EH (cell line): ENCODE measurements around the gene ADGRG3.
"Not testable (repeated sequence)": the region's sequence is repeated elsewhere in the genome, so short reads cannot be mapped to it uniquely, and the experiment has no call there.

Experiments used
- DNase-seq: peaks from one replicate; pipeline ENCODE4 v3.0.0-alpha.2; 2015; ENCODE audit warnings: low read depth

Gene ADGRG3

DNA sequence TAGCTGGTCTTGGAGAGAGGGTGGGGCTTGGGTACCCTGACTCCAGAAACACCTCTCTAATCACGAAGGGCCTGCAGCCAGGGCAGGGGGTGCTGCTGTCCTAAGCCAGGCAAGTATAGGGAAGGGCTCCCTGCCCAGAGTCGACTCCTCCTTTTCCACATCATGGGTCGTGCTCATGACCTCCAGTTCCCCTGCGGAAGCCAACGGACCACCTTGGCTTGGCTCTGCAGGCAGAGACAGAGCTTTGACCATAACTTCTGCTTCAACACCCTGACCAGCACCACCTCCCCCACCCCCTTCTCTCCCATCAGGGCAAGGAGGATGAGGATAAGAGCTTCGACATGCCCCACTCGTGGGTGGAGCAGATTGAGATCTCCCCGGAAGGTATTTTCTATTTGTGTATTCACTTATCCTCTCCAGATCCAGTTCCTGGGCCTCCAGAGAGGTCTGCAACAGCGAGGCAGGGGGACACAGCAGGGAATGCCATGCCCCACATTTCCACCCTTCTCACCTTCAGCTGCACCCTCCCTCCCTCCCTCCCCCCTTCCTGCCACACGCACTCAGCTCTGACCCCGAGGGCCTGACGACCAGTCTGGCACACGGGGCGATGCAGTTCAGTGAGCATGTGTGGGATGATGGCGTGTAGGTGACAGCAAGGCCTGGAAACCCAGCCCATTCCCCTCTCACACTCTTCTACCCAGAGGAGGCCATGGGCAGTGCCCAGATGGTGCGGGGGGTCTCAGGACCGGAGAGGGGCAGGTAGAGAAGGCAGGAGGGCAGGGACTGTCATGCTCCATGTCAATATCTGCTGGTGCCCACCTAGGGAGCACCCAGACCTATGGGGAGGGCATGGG lies 53.5 kb downstream of the ADGRG3 start:
- no peak for DNase-seq

DNA sequence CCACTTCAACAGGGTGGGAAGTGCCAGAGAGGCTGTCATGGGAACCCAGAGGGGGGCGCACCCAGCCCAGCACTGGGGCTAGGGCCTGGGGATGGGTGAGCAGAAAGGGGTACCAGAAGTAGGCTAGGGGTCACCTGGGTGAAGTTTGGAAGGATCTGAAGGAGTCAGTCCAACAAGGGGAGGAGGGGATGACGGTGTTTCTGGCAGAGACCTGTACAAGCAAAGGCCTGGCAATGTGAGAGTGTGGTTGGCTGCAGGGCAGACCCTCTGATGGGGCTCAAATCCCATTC lies 54.0 kb downstream of the ADGRG3 start:
- DNase-seq = no peak

DNA sequence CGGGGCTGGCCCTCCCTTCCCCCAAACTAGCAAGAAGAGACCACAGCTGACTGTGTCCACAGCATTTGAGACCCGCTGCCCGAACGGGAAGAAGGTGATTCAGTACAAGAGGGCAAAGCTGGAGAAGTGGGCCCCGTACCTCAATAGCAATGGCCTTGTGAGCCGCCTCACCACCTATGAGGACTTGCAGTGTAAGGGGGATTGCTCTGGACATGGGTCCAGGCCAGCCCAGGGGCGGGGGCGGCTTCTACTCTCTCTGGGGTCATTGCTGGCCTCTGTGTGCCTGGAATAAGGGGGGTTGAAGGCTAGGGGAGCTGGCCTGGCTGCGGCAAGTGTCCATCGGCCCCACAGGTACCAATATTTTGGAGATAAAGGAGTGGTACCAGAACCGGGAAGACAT lies 54.5 kb downstream of the ADGRG3 start:
- DNase-seq = no peak

DNA sequence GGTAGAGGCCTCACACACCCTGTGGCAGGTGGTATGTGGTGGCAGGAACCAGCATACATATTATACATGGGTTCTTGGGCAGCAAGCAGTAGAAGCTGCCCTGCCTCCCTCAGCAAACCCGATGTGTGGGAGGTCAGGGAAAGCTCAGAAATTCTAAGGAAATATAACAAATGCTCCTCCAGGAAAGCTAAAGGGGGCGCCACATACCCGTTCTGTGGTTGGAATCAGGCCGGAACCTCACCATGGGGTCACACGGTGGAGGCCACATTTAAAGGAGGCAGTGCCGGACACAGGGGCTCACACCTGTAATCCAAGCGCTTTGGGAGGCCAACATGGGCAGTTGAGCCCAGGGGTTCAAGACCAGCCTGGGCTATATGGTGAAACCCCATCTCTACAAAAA lies 55.1 kb downstream of the ADGRG3 start:
- peak; percentile 12 for DNase-seq

DNA sequence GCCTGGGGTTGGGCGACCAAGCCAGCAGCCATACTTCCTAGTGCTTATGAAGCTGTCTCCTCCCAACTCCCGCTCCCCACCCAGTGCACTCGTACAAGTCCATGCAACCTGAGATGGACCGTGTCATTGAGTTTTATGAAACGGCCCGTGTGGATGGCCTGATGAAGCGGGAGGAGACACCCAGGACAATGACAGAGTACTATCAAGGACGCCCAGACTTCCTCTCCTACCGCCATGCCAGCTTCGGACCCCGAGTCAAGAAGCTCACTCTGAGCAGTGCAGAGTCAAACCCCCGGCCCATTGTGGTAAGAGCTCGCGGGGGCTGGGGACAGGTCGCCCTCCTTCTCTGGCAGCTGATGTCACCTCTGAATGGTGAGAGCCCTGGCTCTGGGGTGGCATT lies 56.4 kb downstream of the ADGRG3 start:
- no peak for DNase-seq

DNA sequence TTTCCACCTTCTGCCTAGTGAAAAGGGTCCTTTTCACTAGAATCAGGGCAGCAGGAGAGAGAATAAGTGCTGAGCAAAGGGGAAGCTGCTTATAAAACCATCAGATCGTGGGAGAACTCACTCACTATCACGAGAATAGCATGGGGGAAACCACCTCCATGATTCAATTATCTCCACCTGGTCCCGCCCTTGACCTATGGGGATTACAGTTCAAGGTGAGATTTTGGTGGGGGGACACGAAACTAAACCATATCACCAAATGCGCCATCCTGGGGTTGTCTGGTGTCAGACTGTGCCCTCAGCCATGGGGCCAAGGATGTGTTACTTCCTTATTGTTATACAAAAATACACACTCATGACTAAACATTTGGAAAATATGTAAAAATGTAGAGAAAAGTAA lies 57.0 kb downstream of the ADGRG3 start:
- no peak for DNase-seq

DNA sequence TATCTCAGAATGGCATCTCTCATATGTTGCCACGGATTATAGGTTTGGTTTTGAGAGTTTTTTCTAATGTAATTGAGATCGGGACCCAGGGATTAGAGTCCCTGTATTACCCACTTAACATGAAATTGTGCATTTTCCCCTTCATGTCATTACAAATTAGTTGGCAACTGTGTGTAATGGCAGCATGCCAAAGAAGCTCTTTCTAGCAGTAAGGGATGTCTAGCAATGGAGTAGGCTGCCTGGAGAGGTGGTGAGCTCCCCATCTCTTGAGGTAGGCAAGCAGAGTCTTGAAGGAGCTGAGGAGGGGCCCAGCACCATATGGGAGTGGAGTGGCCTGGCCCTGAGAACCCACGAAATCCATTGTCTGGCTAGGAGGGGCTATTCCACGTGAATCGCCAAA lies 57.4 kb downstream of the ADGRG3 start:
- DNase-seq = no peak

DNA sequence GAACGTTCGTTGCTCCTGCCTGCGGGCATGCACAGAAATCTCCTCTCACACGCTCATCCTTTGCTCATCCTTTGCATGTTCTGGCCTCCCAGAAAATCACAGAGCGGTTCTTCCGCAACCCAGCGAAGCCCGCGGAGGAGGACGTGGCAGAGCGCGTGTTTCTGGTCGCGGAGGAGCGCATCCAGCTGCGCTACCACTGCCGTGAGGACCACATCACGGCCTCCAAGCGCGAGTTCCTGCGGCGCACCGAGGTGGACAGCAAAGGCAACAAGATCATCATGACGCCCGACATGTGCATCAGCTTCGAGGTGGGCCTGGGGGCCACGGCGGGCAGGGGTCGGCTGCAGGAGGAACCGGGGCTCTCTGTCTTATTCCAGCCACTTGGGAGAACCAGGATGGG lies 57.9 kb downstream of the ADGRG3 start:
- no peak for DNase-seq

DNA sequence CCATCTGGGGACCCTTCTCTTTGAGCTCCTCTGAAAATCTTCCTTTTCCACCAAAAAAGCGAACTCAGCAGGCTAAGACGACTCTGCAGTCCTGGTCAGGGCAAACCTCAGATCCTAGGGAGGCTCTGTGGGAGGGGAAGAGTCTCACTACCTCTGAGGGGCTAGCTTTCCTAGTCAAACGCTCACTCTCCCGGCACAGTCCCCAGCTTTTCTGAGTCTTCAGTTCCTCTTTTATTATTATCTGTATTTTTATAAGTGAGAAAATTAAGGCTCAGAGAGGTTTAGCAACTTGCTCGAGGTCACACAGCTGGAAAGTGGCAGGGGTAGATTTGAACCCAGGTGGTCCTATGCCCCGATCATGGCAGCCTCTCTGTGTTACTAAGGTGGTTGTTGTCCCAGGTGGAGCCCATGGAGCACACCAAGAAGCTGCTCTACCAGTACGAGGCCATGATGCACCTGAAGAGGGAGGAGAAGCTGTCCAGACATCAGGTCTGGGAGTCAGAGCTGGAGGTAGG lies 58.4 kb downstream of the ADGRG3 start:
- no peak for DNase-seq

DNA sequence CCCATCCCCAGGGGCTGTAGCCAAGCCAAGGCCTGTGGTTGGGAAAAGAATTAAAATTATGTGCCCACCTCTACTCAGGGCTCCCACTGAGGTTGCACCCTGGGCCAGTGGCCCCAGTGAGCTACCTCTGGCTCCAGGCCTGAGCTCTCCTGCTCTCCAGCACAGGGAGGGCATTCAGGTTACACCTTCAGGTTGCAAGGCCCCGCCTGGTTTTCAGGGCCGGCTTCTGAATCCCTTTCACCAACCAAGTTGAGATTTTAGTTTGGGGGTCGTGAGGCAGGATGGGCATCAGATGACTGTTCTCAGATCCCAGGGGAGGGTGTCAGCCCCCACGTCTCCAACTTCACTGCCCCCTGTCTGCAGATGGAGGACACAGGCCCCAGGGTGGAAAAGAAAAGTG lies 59.5 kb downstream of the ADGRG3 start:
- DNase-seq = no peak

DNA sequence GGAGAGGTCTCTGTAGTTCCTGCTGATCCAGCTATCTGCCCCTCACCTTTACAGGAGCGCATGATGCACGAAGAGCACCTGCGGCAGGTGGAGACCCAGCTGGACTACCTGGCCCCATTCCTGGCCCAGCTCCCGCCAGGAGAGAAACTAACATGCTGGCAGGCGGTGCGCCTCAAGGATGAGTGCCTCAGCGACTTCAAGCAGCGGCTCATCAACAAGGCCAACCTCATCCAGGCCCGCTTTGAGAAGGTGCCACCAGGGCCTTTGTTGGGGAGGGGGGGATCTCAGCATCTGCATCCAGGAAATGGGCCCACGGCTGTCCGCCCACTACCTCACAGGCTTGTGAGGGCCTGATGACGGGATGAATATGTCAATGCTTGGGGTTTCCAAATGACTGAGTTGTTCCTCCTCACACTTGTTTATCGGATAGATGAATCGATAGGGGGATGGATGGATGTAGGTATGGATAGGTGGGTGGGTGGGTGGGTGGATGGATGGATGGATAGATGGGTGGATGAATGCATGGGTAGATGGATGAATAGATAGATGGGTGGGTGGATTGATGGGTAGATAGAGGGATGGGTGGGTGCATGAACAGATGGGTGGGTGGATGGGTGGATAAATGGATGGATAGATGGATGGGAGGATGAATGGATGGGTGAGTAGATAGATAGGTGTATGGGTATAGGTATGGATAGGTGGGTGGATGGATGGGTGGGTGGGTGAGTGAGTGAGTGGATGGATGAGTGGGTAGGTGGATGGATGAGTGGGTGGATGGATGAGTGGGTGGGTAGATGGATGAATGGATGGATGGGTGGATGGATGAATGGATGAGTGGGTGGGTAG lies 60.5 kb downstream of the ADGRG3 start:
- no peak for DNase-seq

DNA sequence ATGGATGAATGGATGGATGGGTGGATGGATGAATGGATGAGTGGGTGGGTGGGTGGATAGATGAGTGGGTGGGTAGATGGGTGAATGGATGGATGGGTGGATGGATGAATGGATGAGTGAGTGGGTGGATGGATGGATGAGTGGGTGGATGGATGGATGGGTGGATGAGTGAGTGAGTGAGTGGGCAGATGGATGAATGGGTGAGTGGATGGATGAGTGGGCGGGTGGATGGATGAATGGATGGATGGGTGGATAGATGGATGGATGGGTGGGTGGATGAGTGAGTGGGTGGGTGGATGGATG lies 61.0 kb downstream of the ADGRG3 start:
- no peak for DNase-seq

DNA sequence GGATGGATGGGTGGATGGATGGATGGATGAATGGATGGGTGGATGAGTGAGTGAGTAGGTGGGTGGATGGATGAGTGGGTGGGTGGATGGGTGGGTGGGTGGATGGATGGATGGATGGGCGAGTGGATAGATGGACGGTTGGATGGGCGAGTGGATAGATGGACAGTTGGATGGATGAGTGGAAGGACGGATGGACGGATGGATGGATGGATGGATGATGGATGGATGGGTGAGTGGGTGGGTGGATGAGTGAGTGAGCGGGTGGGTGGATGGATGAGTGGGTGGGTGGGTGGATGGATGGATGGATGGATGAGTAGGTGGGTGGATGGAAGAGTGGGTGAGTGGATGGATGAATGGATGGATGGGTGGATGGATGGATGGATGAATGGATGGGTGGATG lies 61.7 kb downstream of the ADGRG3 start:
- not testable (repeated sequence) for DNase-seq

DNA sequence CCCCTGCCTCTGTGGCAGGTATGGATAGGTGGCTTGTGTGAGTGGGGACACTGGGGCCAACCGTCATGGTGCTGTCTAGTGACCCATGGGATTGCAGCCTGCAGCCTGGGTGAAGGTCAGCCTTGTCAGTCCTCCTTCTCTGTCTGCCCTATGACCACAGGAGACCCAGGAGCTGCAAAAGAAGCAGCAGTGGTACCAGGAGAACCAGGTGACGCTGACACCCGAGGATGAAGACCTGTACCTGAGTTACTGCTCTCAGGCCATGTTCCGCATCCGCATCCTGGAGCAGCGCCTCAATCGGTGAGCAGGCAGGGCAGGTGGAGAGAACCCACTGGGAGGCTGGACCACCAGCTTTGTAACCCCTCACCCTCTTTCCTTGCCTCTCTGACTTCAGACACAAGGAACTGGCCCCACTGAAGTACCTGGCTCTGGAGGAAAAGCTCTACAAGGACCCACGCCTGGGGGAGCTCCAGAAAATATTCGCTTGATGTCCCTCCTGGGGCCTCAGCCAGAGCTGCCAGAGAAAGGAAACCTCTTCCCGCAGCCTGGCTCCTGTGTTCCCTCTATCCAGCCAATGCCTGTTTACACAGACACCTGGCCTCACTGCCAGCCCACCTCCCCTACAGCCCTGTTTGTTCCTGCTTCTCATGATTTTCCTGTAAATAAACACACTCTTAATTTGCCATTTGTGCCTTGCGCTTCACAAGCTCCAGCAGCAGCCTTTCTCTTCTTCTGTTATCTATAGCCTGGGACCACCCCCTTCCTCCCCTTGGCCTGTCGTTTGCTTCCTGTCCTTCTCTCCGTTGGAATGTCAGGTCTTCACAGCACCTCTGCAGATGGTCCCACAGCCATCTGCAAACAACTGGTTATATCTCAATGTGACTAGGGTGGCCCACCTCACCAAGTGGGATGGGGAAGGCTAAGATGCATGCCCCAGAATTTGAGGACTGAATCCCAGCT lies 62.9 kb downstream of the ADGRG3 start:
- DNase-seq = no peak

DNA sequence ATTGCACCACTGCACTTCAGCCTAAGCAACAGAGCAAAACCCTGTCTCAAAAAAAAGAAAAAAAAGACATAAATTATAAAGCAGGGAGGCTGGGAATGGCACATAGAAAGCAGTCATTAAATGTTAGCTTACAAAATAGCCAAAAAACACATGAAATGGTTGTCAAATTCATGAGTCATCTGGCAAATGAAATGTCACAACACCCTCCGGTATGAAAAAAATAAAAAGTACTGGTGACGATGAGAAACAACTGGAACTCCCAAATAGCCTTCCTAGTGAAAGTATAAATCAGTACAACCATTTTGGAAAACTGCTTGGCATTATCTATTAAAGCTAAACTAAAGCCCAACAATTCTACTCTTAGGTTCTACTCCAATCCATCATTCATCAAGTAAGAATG lies 63.9 kb downstream of the ADGRG3 start:
- DNase-seq = peak; percentile 71

DNA sequence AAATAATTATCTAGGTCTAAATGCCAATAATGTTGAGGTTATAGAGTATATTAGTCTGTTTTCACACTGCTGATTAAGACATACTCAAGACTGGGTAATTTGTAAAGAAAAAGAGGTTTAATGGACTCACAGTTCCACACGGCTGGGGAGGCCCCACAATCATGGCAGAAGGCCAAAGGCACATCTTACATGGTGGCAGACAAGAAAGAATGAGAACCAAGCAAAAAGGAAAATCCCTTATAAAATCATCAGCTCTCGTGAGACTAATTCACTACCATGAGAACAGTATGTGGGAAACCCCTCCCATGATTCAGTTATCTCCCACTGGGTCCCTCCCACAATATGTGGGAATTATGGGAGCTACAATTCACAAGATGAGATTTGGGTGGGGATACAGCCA lies 64.6 kb downstream of the ADGRG3 start:
- no peak for DNase-seq

DNA sequence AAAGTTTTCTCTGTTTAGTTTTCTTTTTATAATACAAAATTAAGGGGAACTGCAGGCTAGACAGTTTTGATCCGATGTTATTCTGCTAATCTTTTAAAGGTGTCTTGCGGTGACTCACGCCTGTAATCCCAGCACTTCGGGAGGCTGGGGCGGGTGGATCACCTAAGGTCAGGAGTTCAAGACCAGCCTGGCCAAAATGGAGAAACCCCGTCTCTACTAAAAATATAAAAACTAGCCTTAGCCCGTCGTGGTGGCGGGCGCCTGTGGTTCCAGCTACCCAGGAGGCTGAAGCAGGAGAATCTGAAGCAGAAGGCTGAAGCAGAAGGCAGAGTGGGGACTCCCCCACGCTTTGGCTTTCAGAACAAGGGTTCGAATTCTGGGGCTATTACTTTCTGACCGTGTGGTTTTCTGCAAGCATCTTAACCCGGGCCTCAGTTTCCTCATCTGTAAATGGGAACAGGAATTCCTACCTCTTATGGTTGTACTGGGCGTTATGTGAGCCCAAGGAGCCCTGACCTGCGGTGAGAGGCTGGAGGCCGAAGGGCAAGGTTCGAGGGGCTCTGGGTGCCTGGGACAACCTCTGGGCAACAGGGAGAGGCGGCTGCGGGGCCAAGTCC lies 66.3 kb downstream of the ADGRG3 start:
- no peak for DNase-seq

DNA sequence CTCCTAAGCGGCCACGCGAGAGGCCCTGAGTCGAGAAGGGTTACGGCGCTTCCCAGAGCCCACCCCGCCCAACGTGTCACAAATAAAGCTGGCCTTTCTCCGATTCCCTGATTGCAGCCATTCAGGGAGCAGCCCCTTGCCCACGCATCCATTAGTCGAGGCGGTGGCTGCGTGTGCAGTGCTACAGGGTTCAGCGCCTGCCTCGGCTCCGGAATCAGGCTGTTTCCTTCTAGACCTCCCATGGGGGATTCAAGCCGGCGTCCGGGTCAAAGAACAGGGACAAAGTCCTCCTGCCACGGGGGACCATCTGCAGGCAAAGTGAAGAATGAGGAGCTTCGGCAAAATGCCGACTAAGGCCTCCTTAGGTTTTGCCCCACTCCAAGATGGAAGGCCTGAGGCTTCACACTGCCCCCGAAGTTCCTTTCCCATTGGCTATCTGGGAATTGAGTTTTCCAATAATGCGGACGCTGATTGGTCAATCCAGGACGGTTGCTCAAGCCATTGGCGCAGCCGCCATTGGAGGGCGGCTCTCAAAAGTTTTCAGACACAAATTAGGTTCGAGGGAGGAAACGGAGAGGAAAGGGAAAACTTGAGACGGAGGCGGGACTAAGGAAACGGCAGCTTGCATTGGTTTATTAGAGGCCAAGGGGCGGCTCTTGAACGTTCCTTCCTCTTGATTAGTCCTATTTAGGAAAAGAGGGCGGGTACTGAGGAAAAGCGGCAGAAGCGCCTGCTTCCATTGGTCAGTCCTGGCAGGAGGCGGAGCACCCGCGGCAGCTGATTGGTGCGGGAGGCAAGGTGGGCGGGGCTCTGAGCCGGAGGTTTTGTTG lies 67.0 kb downstream of the ADGRG3 start:
- peak; percentile 100 for DNase-seq

DNA sequence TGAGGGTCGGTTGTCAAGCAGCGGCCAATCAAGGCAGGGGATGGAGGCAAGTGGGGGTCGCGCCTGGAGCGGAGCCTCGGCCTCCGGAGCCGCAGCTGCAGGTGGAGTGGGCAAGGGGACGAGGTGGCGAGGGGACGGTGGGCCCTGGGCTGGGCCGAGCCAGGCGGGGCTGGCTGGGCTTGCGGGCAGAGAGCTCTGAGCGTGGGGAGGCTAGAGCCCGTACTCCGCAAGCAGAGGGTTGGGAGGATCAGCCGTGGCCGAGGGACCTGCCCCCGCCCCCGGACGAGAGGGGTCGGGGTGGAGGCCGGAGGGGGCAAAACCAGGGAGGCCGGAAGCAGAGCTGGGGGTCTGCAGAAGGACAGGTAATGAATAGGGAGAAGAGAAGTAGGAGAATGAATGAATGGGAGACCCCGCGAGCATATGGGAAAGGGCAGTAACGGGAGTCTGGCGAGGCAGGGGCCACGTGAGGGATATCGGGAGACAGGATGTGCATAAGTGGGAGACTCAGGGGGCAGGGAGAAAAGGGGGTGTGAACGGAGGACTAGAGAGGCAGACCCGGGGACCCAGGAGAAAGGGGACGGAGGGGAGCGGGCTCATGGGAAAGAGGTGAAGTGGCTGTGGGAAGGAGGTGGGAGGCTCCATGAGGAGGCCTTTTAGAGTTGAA lies 67.8 kb downstream of the ADGRG3 start, which contains the start of gene KATNB1:
TSS of gene KATNB1 (plus strand) at position 16 of the 664 bp plus-strand sequence. CDS start 1,474 bp downstream, outside the sequence.
- DNase-seq = peak; percentile 18
